SK-N-SH (cell line): ENCODE data around the gene SYNE1. TPM values are rescaled to one million over a fixed set of nuclear protein-coding genes. Genes with fewer than 3 reads are reported as not detected.

Experiments used
- CTCF ChIA-PET: fragments of 300-600, 350-600 bp; formaldehyde crosslinking; extraction: SDS; loops from one replicate; lab custom pipeline; 2021; lab: Yijun Ruan, JAX
- POLR2A ChIA-PET: fragments of 350-600 bp; sonication (Branson Sonifier 250); formaldehyde crosslinking; extraction: SDS; loops from one replicate; lab custom pipeline; 2020; ENCODE audit warnings: antibody characterized with exemption, inconsistent platforms; lab: Yijun Ruan, JAX
- DNase-seq: peaks from one replicate; pipeline ENCODE4 v3.0.0; 2012
- H2AFZ ChIP-seq: fragments of 200-600 bp; sonication (generic); 2 replicates; pipeline ENCODE4 v1.8.1; 2016; ENCODE audit warnings: antibody characterized with exemption, mild to moderate bottlenecking, low read depth
- H3F3A ChIP-seq: fragments of 200-600 bp; sonication (generic); replicated peaks from 2 replicates; pipeline ENCODE3; 2016; ENCODE audit warnings: antibody characterized with exemption, mild to moderate bottlenecking; ENCODE audit not compliant: insufficient read depth
- H3K27ac ChIP-seq, 2 experiments: fragments of 200-500 bp in 1 of 2; fragments of 200-600 bp in 1 of 2; sonication (Bioruptor generic) in 1 of 2; sonication (generic), shearing (Covaris generic) in 1 of 2; 2 replicates each; pipeline versions ENCODE4 v1.5.1 to v1.6.1; 2014 to 2016; ENCODE audit warnings: low read depth in 2 of 2, inconsistent platforms in 1 of 2, low read length in 1 of 2, mild to moderate bottlenecking in 1 of 2, mixed read lengths in 1 of 2
- H3K27me3 ChIP-seq: fragments of 200-600 bp; sonication (generic), shearing (Covaris generic); 2 replicates; pipeline ENCODE4 v1.6.1; 2016; ENCODE audit warnings: mixed run types; ENCODE audit not compliant: insufficient read depth
- H3K36me3 ChIP-seq, 2 experiments: fragments of 200-500 bp in 1 of 2; fragments of 200-600 bp in 1 of 2; sonication (Bioruptor generic) in 1 of 2; sonication (generic) in 1 of 2; replicated peaks in 1 of 2; 2 replicates each; pipeline versions ENCODE3 to v1.5.1; 2014 to 2016; ENCODE audit warnings: low read length in 1 of 2, mild to moderate bottlenecking in 1 of 2; ENCODE audit not compliant: insufficient read depth in 2 of 2, control insufficient read depth in 1 of 2
- H3K4me1 ChIP-seq, 2 experiments: fragments of 200-500 bp in 1 of 2; fragments of 200-600 bp in 1 of 2; sonication (Bioruptor generic) in 1 of 2; sonication (generic), shearing (Covaris generic) in 1 of 2; 2 replicates each; pipeline versions ENCODE4 v1.5.1 to v1.6.1; 2014 to 2016; ENCODE audit warnings: low read depth in 1 of 2, low read length in 1 of 2, mixed run types in 1 of 2; ENCODE audit not compliant: insufficient read depth in 2 of 2, control insufficient read depth in 1 of 2
- H3K4me2 ChIP-seq: fragments of 200-600 bp; sonication (generic), shearing (Covaris generic); 2 replicates; pipeline ENCODE4 v1.6.1; 2017; ENCODE audit warnings: mixed run types
- H3K4me3 ChIP-seq, 2 experiments: fragments of 200-500 bp in 1 of 2; fragments of 200-600 bp in 1 of 2; sonication (Bioruptor generic) in 1 of 2; sonication (generic), shearing (Covaris generic) in 1 of 2; 2 replicates each; pipeline versions ENCODE4 v1.5.1 to v1.8.1; 2014 to 2016; ENCODE audit warnings: low read depth in 2 of 2, inconsistent platforms in 1 of 2, low read length in 1 of 2, mild to moderate bottlenecking in 1 of 2, mixed read lengths in 1 of 2, moderate library complexity in 1 of 2
- H3K79me2 ChIP-seq: fragments of 200-600 bp; sonication (generic); 2 replicates; pipeline ENCODE4 v1.8.1; 2017; ENCODE audit warnings: mild to moderate bottlenecking; ENCODE audit not compliant: insufficient read depth
- H3K9ac ChIP-seq: fragments of 200-600 bp; sonication (generic); 2 replicates; pipeline ENCODE4 v1.6.1; 2017; ENCODE audit warnings: mixed run types
- H3K9me2 ChIP-seq: fragments of 200-600 bp; sonication (generic); 2 replicates; pipeline ENCODE4 v1.6.1; 2017; ENCODE audit warnings: mixed run types
- H3K9me3 ChIP-seq: fragments of 200-600 bp; sonication (generic); 2 replicates; pipeline ENCODE4 v1.6.1; 2017; ENCODE audit warnings: mixed run types, mild to moderate bottlenecking, moderate library complexity
- H4K20me1 ChIP-seq: fragments of 200-600 bp; sonication (generic); 2 replicates; pipeline ENCODE4 v1.6.1; 2017; ENCODE audit warnings: mild to moderate bottlenecking, mixed run types; ENCODE audit not compliant: insufficient read depth
- EZH2phosphoT487 ChIP-seq: fragments of 200-600 bp; sonication (generic); IDR thresholded peaks from 2 replicates; pipeline ENCODE4 v1.6.1; 2017; ENCODE audit warnings: low read depth, mixed run types, mild to moderate bottlenecking, antibody characterized with exemption, moderate library complexity, borderline replicate concordance
- FOXJ3 ChIP-seq: sonication (generic); formaldehyde crosslinking; IDR thresholded peaks from 2 replicates; pipeline ENCODE4 v1.5.1; 2020; ENCODE audit warnings: mild to moderate bottlenecking, missing genetic modification reagents
- POLR2AphosphoS5 ChIP-seq: IDR thresholded peaks from 2 replicates; pipeline ENCODE4 v1.6.1; 2012; ENCODE audit warnings: low read depth, low read length
- RFX5 ChIP-seq: IDR thresholded peaks from 2 replicates; pipeline ENCODE4 v1.6.1; 2012; ENCODE audit warnings: mild to moderate bottlenecking, improper control_type of control experiment, low read length
- TCF12 ChIP-seq: IDR thresholded peaks from 2 replicates; pipeline ENCODE4 v1.4.0; 2012
- TEAD4 ChIP-seq: IDR thresholded peaks from 2 replicates; pipeline ENCODE4 v1.4.0; 2012; ENCODE audit warnings: mild to moderate bottlenecking, borderline replicate concordance; ENCODE audit not compliant: insufficient read depth
- WGBS: methylation state at CpG from one replicate; pipeline ENCODE4 v1.1.6; 2017; ENCODE audit warnings: low lambda C conversion rate; 5-methylcytosine and 5-hydroxymethylcytosine counted together
- polyA plus RNA-seq, 3 experiments: library from polyadenylated mRNA; depleted of rRNA; stranded (reverse); fragments of >200 nt; gene quantifications; 2 replicates each; pipeline ENCODE4 v1.2.3, GENCODE V29; 2012
- TF ChIP-seq, protein P1 (sequence below): IDR thresholded peaks from 2 replicates; pipeline ENCODE4 v1.6.1; 2012; ENCODE audit warnings: mild to moderate bottlenecking, low read depth, low read length, moderate library complexity
- TF ChIP-seq, protein P2 (sequence below): IDR thresholded peaks from 2 replicates; pipeline ENCODE4; 2012
- TF ChIP-seq, protein P3 (sequence below): IDR thresholded peaks from 2 replicates; pipeline ENCODE4 v1.4.0; 2012; ENCODE audit warnings: low read depth, borderline replicate concordance
- TF ChIP-seq, protein P4 (sequence below): fragments of 200-600 bp; sonication (generic); IDR thresholded peaks from 2 replicates; pipeline ENCODE4 v1.6.1; 2017; ENCODE audit warnings: antibody characterized with exemption, mild to moderate bottlenecking, moderate library complexity
- TF ChIP-seq, protein P5 (sequence below): fragments of 150-350 bp; IDR thresholded peaks from 2 replicates; pipeline ENCODE4 v1.6.1; 2017; ENCODE audit warnings: antibody characterized with exemption, low read length, low read depth, borderline replicate concordance

Gene SYNE1
- polyA plus RNA-seq, 1 of the 3 experiments (the other 2 are of a cell fraction) = 31.1 TPM

DNA sequence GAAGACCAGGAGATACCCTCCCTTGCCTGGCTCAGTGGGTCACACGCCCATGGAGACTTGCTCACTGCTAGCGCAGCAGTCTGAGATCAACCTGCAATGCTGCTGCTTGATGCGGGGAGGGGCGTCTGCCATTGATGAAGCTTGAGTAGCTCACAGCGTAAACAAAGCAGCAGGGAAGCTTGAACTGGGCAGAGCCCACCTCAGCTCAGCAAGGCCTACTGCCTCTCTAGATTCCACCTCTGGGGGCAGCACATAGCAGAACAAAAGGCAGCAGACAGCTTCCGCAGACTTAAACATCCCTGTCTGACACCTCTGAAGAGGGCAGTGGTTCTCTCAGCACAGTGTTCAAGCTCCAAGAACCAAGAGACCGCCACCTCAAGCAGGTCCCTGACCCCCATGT is 558.4 kb downstream of the SYNE1 start:
- no peaks in the 10 kb centered on the region for H3K4me1 ChIP-seq
- H3K4me3 ChIP-seq = no peak overlapping the region
- no peaks in the 10 kb centered on the region for H3K27me3 ChIP-seq
- H3K9me3 ChIP-seq = no peaks in the 10 kb centered on the region
- POLR2A ChIA-PET = no interaction called here
- H3K9ac ChIP-seq = no peak overlapping the region
- H3K36me3 ChIP-seq = no peaks in the 10 kb centered on the region
- 20% methylated on average over 1 of the region's 7 CpGs for WGBS
- H3K4me2 ChIP-seq = no peak overlapping the region
- H3F3A ChIP-seq = no peaks in the 10 kb centered on the region
- H3K9me2 ChIP-seq = no peaks in the 10 kb centered on the region
- no peak overlapping the region for H3K27ac ChIP-seq
- no peak overlapping the region for H2AFZ ChIP-seq
- TF ChIP-seq, protein P1, sequence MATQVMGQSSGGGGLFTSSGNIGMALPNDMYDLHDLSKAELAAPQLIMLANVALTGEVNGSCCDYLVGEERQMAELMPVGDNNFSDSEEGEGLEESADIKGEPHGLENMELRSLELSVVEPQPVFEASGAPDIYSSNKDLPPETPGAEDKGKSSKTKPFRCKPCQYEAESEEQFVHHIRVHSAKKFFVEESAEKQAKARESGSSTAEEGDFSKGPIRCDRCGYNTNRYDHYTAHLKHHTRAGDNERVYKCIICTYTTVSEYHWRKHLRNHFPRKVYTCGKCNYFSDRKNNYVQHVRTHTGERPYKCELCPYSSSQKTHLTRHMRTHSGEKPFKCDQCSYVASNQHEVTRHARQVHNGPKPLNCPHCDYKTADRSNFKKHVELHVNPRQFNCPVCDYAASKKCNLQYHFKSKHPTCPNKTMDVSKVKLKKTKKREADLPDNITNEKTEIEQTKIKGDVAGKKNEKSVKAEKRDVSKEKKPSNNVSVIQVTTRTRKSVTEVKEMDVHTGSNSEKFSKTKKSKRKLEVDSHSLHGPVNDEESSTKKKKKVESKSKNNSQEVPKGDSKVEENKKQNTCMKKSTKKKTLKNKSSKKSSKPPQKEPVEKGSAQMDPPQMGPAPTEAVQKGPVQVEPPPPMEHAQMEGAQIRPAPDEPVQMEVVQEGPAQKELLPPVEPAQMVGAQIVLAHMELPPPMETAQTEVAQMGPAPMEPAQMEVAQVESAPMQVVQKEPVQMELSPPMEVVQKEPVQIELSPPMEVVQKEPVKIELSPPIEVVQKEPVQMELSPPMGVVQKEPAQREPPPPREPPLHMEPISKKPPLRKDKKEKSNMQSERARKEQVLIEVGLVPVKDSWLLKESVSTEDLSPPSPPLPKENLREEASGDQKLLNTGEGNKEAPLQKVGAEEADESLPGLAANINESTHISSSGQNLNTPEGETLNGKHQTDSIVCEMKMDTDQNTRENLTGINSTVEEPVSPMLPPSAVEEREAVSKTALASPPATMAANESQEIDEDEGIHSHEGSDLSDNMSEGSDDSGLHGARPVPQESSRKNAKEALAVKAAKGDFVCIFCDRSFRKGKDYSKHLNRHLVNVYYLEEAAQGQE = no peak
- TF ChIP-seq, protein P2, sequence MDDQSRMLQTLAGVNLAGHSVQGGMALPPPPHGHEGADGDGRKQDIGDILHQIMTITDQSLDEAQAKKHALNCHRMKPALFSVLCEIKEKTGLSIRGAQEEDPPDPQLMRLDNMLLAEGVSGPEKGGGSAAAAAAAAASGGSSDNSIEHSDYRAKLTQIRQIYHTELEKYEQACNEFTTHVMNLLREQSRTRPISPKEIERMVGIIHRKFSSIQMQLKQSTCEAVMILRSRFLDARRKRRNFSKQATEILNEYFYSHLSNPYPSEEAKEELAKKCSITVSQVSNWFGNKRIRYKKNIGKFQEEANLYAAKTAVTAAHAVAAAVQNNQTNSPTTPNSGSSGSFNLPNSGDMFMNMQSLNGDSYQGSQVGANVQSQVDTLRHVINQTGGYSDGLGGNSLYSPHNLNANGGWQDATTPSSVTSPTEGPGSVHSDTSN = no peak
- TF ChIP-seq TCF12 (no peak), TEAD4 (no peak), FOXJ3 (CRISPR knock-in tag) (no peak), EZH2phosphoT487 (no peak), POLR2AphosphoS5 (no peak), RFX5 (no peak)
- TF ChIP-seq, protein P3, sequence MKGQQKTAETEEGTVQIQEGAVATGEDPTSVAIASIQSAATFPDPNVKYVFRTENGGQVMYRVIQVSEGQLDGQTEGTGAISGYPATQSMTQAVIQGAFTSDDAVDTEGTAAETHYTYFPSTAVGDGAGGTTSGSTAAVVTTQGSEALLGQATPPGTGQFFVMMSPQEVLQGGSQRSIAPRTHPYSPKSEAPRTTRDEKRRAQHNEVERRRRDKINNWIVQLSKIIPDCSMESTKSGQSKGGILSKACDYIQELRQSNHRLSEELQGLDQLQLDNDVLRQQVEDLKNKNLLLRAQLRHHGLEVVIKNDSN = no peak
- TF ChIP-seq, protein P4, sequence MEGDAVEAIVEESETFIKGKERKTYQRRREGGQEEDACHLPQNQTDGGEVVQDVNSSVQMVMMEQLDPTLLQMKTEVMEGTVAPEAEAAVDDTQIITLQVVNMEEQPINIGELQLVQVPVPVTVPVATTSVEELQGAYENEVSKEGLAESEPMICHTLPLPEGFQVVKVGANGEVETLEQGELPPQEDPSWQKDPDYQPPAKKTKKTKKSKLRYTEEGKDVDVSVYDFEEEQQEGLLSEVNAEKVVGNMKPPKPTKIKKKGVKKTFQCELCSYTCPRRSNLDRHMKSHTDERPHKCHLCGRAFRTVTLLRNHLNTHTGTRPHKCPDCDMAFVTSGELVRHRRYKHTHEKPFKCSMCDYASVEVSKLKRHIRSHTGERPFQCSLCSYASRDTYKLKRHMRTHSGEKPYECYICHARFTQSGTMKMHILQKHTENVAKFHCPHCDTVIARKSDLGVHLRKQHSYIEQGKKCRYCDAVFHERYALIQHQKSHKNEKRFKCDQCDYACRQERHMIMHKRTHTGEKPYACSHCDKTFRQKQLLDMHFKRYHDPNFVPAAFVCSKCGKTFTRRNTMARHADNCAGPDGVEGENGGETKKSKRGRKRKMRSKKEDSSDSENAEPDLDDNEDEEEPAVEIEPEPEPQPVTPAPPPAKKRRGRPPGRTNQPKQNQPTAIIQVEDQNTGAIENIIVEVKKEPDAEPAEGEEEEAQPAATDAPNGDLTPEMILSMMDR = no peak; the same call in 1 of the 2 replicates
- TF ChIP-seq, protein P5, sequence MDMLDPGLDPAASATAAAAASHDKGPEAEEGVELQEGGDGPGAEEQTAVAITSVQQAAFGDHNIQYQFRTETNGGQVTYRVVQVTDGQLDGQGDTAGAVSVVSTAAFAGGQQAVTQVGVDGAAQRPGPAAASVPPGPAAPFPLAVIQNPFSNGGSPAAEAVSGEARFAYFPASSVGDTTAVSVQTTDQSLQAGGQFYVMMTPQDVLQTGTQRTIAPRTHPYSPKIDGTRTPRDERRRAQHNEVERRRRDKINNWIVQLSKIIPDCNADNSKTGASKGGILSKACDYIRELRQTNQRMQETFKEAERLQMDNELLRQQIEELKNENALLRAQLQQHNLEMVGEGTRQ = no peak
- H3K79me2 ChIP-seq = no peaks in the 10 kb centered on the region
- CTCF ChIA-PET = interaction anchor here (1.4 kb wide), 1 partner anchor 12 kb away, joined by 5 read pairs; no protein-coding TSS in a partner anchor
- H4K20me1 ChIP-seq = no peaks in the 10 kb centered on the region
- no peak for DNase-seq
